Activated CD4-positive, alpha-beta T cell treated with anti-CD3 and anti-CD28 coated beads, Interleukin-2, amount 10 ng/mL, durations not matched to agents 24 days and 14 days (primary cell): ENCODE measurements around the gene SULT1A3. TPM values are rescaled to one million over a fixed set of nuclear protein-coding genes. Genes with fewer than 3 reads are reported as not detected.
"Not testable (repeated sequence)": the region's sequence is repeated elsewhere in the genome, so short reads cannot be mapped to it uniquely, and the experiment has no call there.

Experiments used
- DNase-seq: peaks from one replicate; pipeline ENCODE4 v3.0.0; 2022
- H3K27ac Mint-ChIP-seq: one replicate; pipeline ENCODE4 v1.8.0; 2022; ENCODE audit warnings: mild to moderate bottlenecking, mixed read lengths
- H3K27me3 Mint-ChIP-seq: one replicate; pipeline ENCODE4 v1.8.0; 2022; ENCODE audit warnings: mixed read lengths
- H3K36me3 Mint-ChIP-seq: one replicate; pipeline ENCODE4 v1.8.0; 2022; ENCODE audit warnings: low read depth, mild to moderate bottlenecking, mixed read lengths
- H3K4me1 Mint-ChIP-seq: one replicate; pipeline ENCODE4 v1.8.0; 2021; ENCODE audit warnings: mixed read lengths
- H3K4me3 Mint-ChIP-seq: one replicate; pipeline ENCODE4 v1.8.0; 2022; ENCODE audit warnings: mild to moderate bottlenecking, moderate library complexity, mixed read lengths
- H3K9me3 Mint-ChIP-seq: one replicate; pipeline ENCODE4 v1.8.0; 2021; ENCODE audit warnings: mixed read lengths
- intact Hi-C: fragments of 100-400 bp; cut with micrococcal nuclease; formaldehyde crosslinking; loops from one replicate; pipeline ENCODE4 v1.15.1; 2023
- total RNA-seq: library from RNA; stranded (reverse); gene quantifications from 2 replicates; pipeline ENCODE4 v1.2.3, GENCODE V29; 2022

SULT1A3 gene
- total RNA-seq, 1 donor from 2014 or later = 15.6 TPM

DNA sequence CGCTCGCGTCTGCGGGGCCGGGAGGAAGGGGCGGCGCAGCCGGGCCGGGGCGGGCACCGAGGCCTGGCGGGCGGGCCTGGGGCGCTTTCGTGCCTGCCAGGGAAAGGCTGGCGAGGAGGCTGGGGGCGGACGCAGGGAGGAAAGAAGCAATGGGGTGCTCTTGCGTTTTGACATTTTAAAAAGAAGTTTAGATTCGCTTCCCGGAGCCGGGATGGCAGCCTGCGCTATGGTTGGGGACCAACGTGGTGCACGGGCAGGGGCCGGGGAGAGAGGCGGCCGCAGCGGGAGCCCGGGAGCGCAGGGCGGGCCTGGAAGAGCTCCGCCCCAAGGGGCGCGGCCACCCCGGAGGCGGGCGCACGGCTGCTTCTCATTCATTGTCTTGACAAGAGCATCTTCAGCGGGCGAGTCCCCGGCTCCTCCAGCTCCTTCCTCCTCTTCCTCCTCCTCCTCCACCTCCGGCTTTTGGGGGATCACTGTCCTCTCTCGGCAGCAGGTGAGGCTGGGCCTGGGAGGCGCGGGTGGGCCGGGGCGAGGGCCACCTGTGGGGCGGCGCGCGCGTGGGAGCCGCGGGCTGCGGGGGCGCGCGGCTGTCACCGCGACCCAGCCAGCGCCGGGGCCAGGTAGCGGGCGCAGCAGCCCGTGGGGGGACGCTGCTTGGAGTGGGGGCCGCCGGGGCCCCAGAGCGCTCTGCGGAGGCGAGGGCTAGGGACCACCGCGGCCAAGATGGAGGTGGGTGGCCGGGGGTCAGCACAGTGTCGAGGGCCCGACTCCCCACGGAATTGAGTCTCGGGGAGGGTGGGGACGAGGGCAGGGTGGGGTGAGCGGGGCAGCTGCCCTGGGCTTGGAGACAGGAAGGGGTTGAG is 15.6 kb upstream of the SULT1A3 start, which contains the start of gene CORO1A:
Gene CORO1A, plus strand, starts transcription at position 370 of the 863 bp plus-strand sequence. CDS start 1,608 bp downstream, outside the sequence.
- peak within 1 kb of the TSS; percentile 98 for H3K27ac Mint-ChIP-seq
- no peaks in the 10 kb centered on the region for H3K9me3 Mint-ChIP-seq
- H3K4me3 Mint-ChIP-seq = peak within 1 kb of the TSS; percentile 98
- H3K4me1 Mint-ChIP-seq = peaks cover 28% of the 10 kb centered on the region
- intact Hi-C loops = no loop called here
- no peaks in the 10 kb centered on the region for H3K27me3 Mint-ChIP-seq
- peaks cover 39% of the 10 kb centered on the region for H3K36me3 Mint-ChIP-seq
- DNase-seq = peak; percentile 96

DNA sequence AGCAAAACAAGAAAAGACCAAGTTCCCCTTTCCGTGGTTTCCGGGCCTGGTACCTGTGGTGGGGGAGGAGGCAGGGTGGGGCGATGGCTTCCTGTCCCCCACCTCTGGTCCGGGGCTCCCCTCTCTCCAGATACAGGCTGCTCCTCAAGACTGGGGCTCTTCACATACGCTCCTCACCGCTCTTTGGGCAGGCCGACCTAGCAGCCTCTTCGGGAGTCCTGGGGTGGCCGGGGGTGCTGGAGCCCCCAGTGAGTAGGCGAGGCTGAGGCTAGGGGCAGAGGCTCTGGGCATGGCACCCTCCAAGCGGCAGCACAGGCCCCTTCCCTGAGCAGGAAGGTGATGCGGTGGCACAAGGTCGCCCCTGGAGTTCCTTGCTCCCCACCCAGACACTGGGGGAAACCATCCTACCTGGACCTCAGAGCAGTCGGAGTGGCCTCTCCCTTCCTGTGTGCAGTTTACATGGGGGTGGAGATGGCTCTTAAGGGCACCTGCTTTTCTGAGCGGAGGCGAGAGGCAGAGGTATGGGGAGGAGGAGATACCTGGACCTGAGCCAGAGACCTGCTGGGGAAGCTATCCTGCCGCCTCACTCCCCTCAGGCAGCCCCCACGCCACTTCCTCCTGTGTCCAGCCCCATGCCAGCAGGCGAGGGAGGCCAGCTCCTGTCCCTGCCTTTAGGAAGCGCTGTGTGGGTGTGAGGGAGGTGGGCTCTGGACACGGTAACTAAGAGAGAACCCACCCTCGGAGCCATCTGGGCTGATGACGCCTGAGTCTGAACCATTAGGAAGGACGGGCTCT is 14.8 kb upstream of the SULT1A3 start:
- Mint-ChIP-seq H3K27ac (peak overlapping the region; percentile 98), H3K27me3 (no peaks in the 10 kb centered on the region), H3K36me3 (peaks cover 39% of the 10 kb centered on the region), H3K4me1 (peaks cover 28% of the 10 kb centered on the region), H3K9me3 (no peaks in the 10 kb centered on the region), H3K4me3 (peak overlapping the region; percentile 98)
- DNase-seq = peak; percentile 95
- intact Hi-C loops = no loop called here

DNA sequence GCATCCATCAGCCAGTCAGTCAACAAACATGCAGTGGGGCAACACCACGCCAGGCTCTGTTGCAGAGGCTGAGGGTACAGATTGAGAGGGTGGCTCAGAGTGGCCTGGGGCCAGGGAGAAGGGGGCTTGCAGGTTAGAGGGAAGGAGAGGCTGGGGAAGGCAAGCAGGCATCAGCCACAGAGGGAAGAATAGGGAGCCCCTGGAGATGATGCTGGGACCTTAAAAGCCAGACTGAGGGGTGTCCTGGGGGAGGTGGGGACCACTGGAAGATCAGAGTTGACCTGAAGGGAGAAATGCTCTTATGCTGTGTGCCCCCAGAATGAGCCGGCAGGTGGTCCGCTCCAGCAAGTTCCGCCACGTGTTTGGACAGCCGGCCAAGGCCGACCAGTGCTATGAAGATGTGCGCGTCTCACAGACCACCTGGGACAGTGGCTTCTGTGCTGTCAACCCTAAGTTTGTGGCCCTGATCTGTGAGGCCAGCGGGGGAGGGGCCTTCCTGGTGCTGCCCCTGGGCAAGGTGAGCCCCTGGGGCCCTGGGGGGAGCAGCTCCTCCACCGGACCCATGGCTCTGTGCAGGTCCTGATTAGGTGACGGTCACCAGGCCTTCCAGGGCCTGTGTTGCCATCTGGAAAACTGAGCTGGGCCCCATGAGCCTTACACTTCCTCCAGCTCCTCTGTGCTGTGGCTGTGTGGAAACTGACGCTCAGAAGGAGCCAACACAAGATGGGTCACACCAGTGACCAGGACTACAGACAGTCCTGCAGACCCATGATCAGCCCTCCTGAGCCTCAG is 14.0 kb upstream of the SULT1A3 start:
- Mint-ChIP-seq H3K36me3 (peaks cover 39% of the 10 kb centered on the region), H3K27me3 (no peaks in the 10 kb centered on the region), H3K27ac (peak overlapping the region; percentile 98), H3K4me3 (peak overlapping the region; percentile 98), H3K4me1 (peaks cover 28% of the 10 kb centered on the region), H3K9me3 (no peaks in the 10 kb centered on the region)
- DNase-seq = no peak
- intact Hi-C loops = no loop called here

DNA sequence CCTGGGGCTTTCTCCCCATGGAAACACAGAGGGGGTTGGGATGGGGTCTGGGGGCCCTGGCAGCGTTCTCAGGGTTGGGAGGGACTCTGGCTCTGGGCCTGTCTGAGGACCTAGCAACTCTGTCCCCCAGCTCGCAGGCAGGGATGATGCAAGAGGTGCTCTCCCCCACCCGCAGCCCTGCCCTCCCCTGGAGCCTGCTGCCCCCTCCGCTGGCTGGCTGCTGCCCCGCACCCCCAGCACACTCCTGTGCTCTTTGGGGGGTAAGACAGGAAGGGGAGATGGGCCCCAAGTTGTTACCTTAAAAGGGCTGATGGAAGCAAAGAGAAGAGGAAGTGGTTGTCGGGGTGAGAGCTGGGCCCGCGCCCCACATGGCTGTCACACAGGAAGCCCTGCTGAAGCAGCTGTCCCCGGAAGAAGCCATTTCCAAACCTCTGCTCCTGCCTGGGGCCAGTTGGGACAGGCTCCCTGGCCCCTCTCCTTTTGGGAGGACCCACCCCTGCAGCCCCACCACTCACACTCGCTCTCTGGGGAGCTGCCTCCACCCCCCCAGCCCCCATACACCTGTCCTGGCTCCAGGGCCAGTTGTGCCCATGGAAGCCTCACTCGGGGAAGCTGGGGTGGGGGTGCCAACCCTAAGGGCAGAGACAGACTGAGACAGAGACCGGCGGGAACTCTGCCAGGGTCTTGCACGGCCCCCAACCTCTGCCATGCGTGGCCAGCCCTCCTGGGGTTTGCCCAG is 13.2 kb upstream of the SULT1A3 start:
- H3K36me3 Mint-ChIP-seq = peaks cover 39% of the 10 kb centered on the region
- DNase-seq = peak; percentile 95
- no peaks in the 10 kb centered on the region for H3K9me3 Mint-ChIP-seq
- intact Hi-C loops = no loop called here
- H3K27me3 Mint-ChIP-seq = no peaks in the 10 kb centered on the region
- H3K27ac Mint-ChIP-seq = peak overlapping the region; percentile 98
- peaks cover 25% of the 10 kb centered on the region for H3K4me1 Mint-ChIP-seq
- peak overlapping the region; percentile 98 for H3K4me3 Mint-ChIP-seq

DNA sequence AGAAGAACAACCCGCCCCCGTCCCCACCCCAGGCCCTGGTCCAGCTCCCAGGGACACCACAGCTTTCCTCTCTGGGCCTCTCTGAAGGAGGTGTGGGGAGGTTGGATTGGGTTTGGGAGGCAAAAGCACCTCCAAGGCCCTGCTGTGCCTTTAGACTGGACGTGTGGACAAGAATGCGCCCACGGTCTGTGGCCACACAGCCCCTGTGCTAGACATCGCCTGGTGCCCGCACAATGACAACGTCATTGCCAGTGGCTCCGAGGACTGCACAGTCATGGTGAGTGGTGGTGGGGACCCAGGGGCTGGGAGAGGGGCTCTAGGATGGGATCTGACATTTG is 12.6 kb upstream of the SULT1A3 start:
- peaks cover 39% of the 10 kb centered on the region for H3K36me3 Mint-ChIP-seq
- no peaks in the 10 kb centered on the region for H3K27me3 Mint-ChIP-seq
- no peak for DNase-seq
- H3K4me1 Mint-ChIP-seq = peaks cover 24% of the 10 kb centered on the region
- peak overlapping the region; percentile 98 for H3K4me3 Mint-ChIP-seq
- H3K9me3 Mint-ChIP-seq = no peaks in the 10 kb centered on the region
- peak overlapping the region; percentile 98 for H3K27ac Mint-ChIP-seq
- intact Hi-C loops = no loop called here

DNA sequence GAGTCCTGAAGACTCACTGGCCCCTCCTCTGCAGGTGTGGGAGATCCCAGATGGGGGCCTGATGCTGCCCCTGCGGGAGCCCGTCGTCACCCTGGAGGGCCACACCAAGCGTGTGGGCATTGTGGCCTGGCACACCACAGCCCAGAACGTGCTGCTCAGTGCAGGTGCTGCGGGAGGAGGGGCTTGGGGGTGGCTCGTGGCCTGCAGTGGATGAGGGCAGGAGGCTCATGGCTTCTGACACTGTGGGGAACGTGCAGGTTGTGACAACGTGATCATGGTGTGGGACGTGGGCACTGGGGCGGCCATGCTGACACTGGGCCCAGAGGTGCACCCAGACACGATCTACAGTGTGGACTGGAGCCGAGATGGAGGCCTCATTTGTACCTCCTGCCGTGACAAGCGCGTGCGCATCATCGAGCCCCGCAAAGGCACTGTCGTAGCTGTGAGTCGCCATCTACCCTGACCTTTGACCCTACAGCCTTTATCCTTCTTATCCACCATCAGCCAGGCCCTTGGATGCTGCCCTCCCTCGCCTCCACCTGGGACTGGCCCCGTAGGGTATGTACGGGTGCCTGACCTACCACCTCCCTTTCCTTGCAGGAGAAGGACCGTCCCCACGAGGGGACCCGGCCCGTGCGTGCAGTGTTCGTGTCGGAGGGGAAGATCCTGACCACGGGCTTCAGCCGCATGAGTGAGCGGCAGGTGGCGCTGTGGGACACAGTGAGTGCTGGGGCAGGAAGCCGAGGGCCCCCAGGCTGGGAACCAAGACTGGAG is 12.1 kb upstream of the SULT1A3 start:
- Mint-ChIP-seq H3K4me1 (peaks cover 23% of the 10 kb centered on the region), H3K27ac (peak overlapping the region; percentile 98), H3K27me3 (no peaks in the 10 kb centered on the region), H3K9me3 (no peaks in the 10 kb centered on the region), H3K36me3 (peaks cover 39% of the 10 kb centered on the region), H3K4me3 (peak overlapping the region; percentile 98)
- DNase-seq = peak; percentile 96
- intact Hi-C loops = no loop called here

DNA sequence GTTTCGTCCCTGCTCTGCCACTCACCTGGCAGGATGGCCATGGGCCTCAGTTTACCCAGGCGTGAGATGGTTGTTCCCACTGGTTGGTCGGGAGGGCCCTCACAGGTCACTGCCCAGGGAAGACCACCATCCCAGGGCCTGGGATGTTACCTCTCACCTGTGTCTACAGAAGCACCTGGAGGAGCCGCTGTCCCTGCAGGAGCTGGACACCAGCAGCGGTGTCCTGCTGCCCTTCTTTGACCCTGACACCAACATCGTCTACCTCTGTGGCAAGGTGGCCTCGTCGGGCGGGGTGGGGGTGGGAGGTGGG is 11.5 kb upstream of the SULT1A3 start:
- Mint-ChIP-seq H3K9me3 (no peaks in the 10 kb centered on the region), H3K27me3 (no peaks in the 10 kb centered on the region), H3K4me1 (peaks cover 18% of the 10 kb centered on the region), H3K4me3 (peak overlapping the region; percentile 98), H3K27ac (peak overlapping the region; percentile 98), H3K36me3 (peaks cover 39% of the 10 kb centered on the region)
- DNase-seq = no peak
- intact Hi-C loops = no loop called here

DNA sequence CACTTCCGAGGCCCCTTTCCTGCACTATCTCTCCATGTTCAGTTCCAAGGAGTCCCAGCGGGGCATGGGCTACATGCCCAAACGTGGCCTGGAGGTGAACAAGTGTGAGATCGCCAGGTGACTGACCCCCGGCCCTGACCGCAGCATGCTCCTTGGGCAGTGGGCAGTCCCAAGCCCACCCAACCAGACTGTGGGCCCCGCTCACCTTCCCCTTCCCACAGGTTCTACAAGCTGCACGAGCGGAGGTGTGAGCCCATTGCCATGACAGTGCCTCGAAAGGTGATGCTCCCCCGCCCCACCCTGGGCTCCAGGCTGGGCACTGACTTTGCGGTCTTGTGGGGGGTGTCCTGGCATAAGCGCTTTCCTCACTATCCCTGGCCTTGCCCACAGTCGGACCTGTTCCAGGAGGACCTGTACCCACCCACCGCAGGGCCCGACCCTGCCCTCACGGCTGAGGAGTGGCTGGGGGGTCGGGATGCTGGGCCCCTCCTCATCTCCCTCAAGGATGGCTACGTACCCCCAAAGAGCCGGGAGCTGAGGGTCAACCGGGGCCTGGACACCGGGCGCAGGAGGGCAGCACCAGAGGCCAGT is 11.0 kb upstream of the SULT1A3 start:
- DNase-seq = peak; percentile 60
- Mint-ChIP-seq H3K27me3 (no peaks in the 10 kb centered on the region), H3K9me3 (no peaks in the 10 kb centered on the region), H3K4me3 (peak overlapping the region; percentile 55), H3K4me1 (peaks cover 14% of the 10 kb centered on the region), H3K36me3 (peaks cover 39% of the 10 kb centered on the region), H3K27ac (peak overlapping the region; percentile 34)
- intact Hi-C loops = no loop called here

DNA sequence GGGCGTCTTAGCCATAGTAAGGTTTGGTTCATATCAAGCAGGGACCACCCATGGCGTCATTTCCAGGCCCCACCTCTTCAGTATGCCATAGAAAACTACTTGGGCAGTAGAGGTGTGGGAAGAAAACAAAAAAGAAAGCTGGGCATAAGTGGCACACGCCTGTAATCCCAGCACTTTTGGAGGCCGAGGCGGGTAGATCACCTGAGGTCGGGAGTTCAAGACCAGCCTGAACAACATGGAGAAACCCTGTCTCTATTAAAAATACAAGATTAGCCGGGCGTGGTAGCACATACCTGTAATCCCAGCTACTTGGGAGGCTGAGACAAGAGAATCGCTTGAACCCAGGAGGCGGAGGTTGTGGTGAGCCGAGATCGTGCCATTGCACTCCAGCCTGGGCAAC is 7.9 kb upstream of the SULT1A3 start:
- peak; percentile 49 for DNase-seq
- H3K27ac Mint-ChIP-seq, intact Hi-C loops, H3K9me3 Mint-ChIP-seq, H3K27me3 Mint-ChIP-seq, H3K4me3 Mint-ChIP-seq: not testable (repeated sequence)
- Mint-ChIP-seq H3K36me3 (peaks cover 17% of the 10 kb centered on the region), H3K4me1 (peaks cover 12% of the 10 kb centered on the region)

DNA sequence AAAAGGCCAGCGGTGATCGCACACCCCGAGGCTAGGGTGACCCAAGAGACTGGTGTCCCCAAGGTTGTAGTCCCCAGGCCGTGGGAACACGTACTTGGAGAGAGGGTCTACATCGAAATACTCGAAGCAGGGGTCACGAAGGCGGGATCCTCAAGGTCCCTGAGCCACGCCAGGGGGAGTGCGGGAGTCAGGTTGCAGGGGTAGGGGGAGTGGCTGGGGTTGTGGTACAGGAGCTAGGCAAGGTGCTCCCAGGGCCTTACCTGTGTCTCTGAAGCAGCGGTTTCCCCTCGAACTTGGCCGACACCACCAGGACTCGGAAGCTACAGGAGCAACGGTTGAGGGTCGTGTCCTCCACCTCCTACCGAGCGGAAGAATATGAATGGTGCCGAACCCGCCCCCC is 6.0 kb upstream of the SULT1A3 start:
- H3K27ac Mint-ChIP-seq, H3K9me3 Mint-ChIP-seq, H3K4me1 Mint-ChIP-seq, intact Hi-C loops, DNase-seq, H3K4me3 Mint-ChIP-seq, H3K27me3 Mint-ChIP-seq, H3K36me3 Mint-ChIP-seq: not testable (repeated sequence)

DNA sequence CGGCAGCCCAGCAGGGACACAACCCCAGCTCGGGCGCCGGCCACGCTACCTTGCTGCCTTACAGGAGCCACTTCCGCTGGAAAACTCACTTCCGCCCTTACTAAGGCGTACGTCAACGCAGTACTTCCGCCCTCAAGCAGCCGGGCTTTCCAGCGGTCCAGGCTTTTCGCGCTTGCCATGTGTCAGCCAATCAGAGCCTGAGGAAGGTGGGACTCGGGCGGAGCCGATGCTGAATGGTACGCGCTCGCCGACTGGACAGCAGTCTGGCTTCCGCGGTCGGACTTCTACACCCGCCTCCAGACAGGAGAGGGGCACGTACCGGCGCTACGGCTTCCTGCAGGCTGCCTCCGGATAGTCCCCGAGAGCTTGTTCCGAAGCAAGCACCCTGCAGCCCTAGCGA is 5.4 kb upstream of the SULT1A3 start, which contains the start of the genes BOLA2B and SLX1A:
Gene BOLA2B, minus strand, starts transcription at position 52 of the 400 bp plus-strand sequence. CDS start 71 bp downstream, outside the sequence.
Gene SLX1A, plus strand, starts transcription at position 261 of the 400 bp plus-strand sequence. CDS start 210 bp downstream, outside the sequence.
- H3K4me1 Mint-ChIP-seq, H3K4me3 Mint-ChIP-seq, H3K27me3 Mint-ChIP-seq, intact Hi-C loops, H3K9me3 Mint-ChIP-seq, H3K36me3 Mint-ChIP-seq, H3K27ac Mint-ChIP-seq, DNase-seq: not testable (repeated sequence)

DNA sequence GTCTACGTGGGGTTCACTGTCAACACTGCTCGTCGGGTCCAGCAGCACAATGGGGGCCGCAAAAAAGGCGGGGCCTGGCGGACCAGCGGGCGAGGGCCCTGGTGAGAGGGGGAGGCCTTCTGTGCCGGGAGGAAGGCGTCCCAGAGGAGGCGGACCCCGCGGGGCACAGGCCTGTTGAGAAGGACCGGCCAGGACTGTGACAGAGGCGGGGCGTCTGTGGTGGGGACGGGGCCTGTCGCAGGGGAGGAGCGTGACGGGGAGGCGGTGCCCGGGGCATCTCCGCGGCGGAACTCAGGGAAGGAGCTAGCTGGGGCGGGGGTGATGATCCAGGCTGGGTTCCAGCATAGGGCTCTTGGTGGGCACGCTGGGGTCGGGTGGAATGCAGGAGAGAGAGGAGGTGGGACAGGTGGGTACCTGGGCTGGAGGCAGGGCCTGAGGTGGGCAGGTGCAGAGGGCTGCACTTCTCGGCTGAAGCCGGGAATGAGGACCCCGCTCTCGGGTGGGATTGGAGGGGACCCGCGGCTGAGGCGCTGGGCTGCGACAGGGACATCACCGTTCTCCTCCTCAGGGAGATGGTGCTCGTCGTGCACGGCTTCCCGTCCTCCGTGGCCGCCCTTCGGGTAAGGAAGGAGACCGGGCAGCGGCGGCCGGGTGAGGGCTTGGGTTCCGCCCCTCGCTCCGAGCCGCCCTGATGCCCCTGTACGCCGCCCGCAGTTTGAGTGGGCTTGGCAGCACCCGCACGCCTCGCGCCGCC is 4.7 kb upstream of the SULT1A3 start:
- H3K4me1 Mint-ChIP-seq, intact Hi-C loops, H3K4me3 Mint-ChIP-seq, H3K36me3 Mint-ChIP-seq, H3K27me3 Mint-ChIP-seq, H3K27ac Mint-ChIP-seq, H3K9me3 Mint-ChIP-seq: not testable (repeated sequence)
- DNase-seq = peak; percentile 71
